WTC11 (cell line): ENCODE measurements around the gene ASPHD2. TPM values are rescaled to one million over a fixed set of nuclear protein-coding genes. Genes with fewer than 3 reads are reported as not detected.

ENCODE experiments used
- ATAC-seq: fragments of 200-7000 bp; cut with Tn5 transposase; 2 replicates; pipeline ENCODE4 v1.10.0; 2021; ENCODE audit warnings: mild to moderate bottlenecking, moderate library complexity
- CTCF ChIA-PET: fragments of 300-600 bp; sonication (Branson Sonifier 250); formaldehyde crosslinking; loops from one replicate; lab custom pipeline; 2021; ENCODE audit warnings: antibody characterized with exemption; lab: Charles Lee
- POLR2A ChIA-PET: fragments of 350-600 bp; sonication (Branson Sonifier 250); formaldehyde crosslinking; loops from one replicate; lab custom pipeline; 2021; ENCODE audit warnings: antibody characterized with exemption; lab: Charles Lee
- DNase-seq: peaks from one replicate; pipeline ENCODE4 v3.0.0; 2021; ENCODE audit warnings: low spot score
- H3K27ac Mint-ChIP-seq: 2 replicates; pipeline ENCODE4 v1.8.0; 2021; ENCODE audit warnings: mixed read lengths
- H3K27me3 Mint-ChIP-seq: 2 replicates; pipeline ENCODE4 v1.8.0; 2021; ENCODE audit warnings: low read depth, mild to moderate bottlenecking, moderate library complexity, mixed read lengths
- H3K36me3 Mint-ChIP-seq: 2 replicates; pipeline ENCODE4 v1.8.0; 2021; ENCODE audit warnings: mixed read lengths
- H3K4me1 Mint-ChIP-seq: 2 replicates; pipeline ENCODE4 v1.8.0; 2022; ENCODE audit warnings: mixed read lengths
- H3K4me3 Mint-ChIP-seq: 2 replicates; pipeline ENCODE4 v1.8.0; 2021; ENCODE audit warnings: mild to moderate bottlenecking, moderate library complexity, mixed read lengths
- H3K9me3 Mint-ChIP-seq: 2 replicates; pipeline ENCODE4 v1.8.0; 2021; ENCODE audit warnings: mixed read lengths
- IRF1 ChIP-seq: sonication (generic); formaldehyde crosslinking; IDR thresholded peaks from 2 replicates; pipeline ENCODE4 v1.8.0; 2023; ENCODE audit warnings: missing genetic modification reagents
- IRF2 ChIP-seq: sonication (generic); formaldehyde crosslinking; IDR thresholded peaks from 2 replicates; pipeline ENCODE4 v1.8.0; 2022; ENCODE audit warnings: low read depth, missing genetic modification reagents, borderline replicate concordance
- MAX ChIP-seq: sonication (generic); formaldehyde crosslinking; IDR thresholded peaks from 2 replicates; pipeline ENCODE4 v1.8.0; 2022; ENCODE audit warnings: mild to moderate bottlenecking, missing genetic modification reagents
- MXD4 ChIP-seq: fragments of 250-450 bp; sonication (Bioruptor Pico); IDR thresholded peaks from 2 replicates; pipeline ENCODE4 v1.8.0; 2021; ENCODE audit warnings: mild to moderate bottlenecking, moderate library complexity, borderline replicate concordance
- NFATC4 ChIP-seq: fragments of 250-450 bp; sonication (Bioruptor Pico); IDR thresholded peaks from 2 replicates; pipeline ENCODE4 v1.9.0; 2021; ENCODE audit warnings: mild to moderate bottlenecking
- NR2C2 ChIP-seq: sonication (generic); formaldehyde crosslinking; IDR thresholded peaks from 2 replicates; pipeline ENCODE4 v1.8.0; 2022; ENCODE audit warnings: mild to moderate bottlenecking, missing genetic modification reagents
- NR3C1 ChIP-seq: sonication (generic); formaldehyde crosslinking; conservative IDR thresholded peaks from 2 replicates; pipeline ENCODE4 v1.8.1; 2023; ENCODE audit warnings: low read depth, mild to moderate bottlenecking, missing genetic modification reagents
- PRRX2 ChIP-seq: fragments of 250-450 bp; sonication (Bioruptor Pico); IDR thresholded peaks from 2 replicates; pipeline ENCODE4 v1.8.0; 2021; ENCODE audit warnings: mild to moderate bottlenecking
- SMAD4 ChIP-seq: sonication (generic); formaldehyde crosslinking; IDR thresholded peaks from 2 replicates; pipeline ENCODE4 v1.8.0; 2022; ENCODE audit warnings: mild to moderate bottlenecking, missing genetic modification reagents
- TEAD1 ChIP-seq: sonication (generic); formaldehyde crosslinking; IDR thresholded peaks from 2 replicates; pipeline ENCODE4 v1.8.0; 2022; ENCODE audit warnings: mild to moderate bottlenecking, missing genetic modification reagents
- ZBTB21 ChIP-seq: sonication (generic); formaldehyde crosslinking; IDR thresholded peaks from 2 replicates; pipeline ENCODE4 v1.8.1; 2023; ENCODE audit warnings: mild to moderate bottlenecking, missing genetic modification reagents, borderline replicate concordance
- ZNF121 ChIP-seq: sonication (generic); formaldehyde crosslinking; IDR thresholded peaks from 2 replicates; pipeline ENCODE4 v1.8.0; 2023; ENCODE audit warnings: missing genetic modification reagents
- ZNF671 ChIP-seq: fragments of 250-450 bp; sonication (Bioruptor Pico); IDR thresholded peaks from 2 replicates; pipeline ENCODE4 v1.8.0; 2021; ENCODE audit warnings: mild to moderate bottlenecking
- total RNA-seq: library from RNA; stranded (reverse); gene quantifications from 3 replicates; pipeline ENCODE4 v1.2.3, GENCODE V29; 2021
- TF ChIP-seq, protein P1 (sequence below): sonication (generic); formaldehyde crosslinking; IDR thresholded peaks from 2 replicates; pipeline ENCODE4 v1.8.0; 2023; ENCODE audit warnings: missing genetic modification reagents, mild to moderate bottlenecking, borderline replicate concordance
- TF ChIP-seq, protein P2 (sequence below): sonication (generic); formaldehyde crosslinking; IDR thresholded peaks from 2 replicates; pipeline ENCODE4 v1.8.0; 2022; ENCODE audit warnings: missing genetic modification reagents

ASPHD2 gene
- total RNA-seq, 1 experiment from 2014 or later = 7.1 TPM

- POLR2A ChIA-PET = no interaction called here
- Mint-ChIP-seq H3K36me3 (0 out of 2 replicates have a peak, but pooled peaks cover under 1% of the 10 kb centered on the region), H3K9me3 (no peaks in the 10 kb centered on the region), H3K27ac (no peak overlapping the region), H3K4me3 (no peak overlapping the region), H3K27me3 (no peaks in the 10 kb centered on the region), H3K4me1 (peaks cover 5% of the 10 kb centered on the region)
- ATAC-seq = no peak
- TF ChIP-seq, protein P1, sequence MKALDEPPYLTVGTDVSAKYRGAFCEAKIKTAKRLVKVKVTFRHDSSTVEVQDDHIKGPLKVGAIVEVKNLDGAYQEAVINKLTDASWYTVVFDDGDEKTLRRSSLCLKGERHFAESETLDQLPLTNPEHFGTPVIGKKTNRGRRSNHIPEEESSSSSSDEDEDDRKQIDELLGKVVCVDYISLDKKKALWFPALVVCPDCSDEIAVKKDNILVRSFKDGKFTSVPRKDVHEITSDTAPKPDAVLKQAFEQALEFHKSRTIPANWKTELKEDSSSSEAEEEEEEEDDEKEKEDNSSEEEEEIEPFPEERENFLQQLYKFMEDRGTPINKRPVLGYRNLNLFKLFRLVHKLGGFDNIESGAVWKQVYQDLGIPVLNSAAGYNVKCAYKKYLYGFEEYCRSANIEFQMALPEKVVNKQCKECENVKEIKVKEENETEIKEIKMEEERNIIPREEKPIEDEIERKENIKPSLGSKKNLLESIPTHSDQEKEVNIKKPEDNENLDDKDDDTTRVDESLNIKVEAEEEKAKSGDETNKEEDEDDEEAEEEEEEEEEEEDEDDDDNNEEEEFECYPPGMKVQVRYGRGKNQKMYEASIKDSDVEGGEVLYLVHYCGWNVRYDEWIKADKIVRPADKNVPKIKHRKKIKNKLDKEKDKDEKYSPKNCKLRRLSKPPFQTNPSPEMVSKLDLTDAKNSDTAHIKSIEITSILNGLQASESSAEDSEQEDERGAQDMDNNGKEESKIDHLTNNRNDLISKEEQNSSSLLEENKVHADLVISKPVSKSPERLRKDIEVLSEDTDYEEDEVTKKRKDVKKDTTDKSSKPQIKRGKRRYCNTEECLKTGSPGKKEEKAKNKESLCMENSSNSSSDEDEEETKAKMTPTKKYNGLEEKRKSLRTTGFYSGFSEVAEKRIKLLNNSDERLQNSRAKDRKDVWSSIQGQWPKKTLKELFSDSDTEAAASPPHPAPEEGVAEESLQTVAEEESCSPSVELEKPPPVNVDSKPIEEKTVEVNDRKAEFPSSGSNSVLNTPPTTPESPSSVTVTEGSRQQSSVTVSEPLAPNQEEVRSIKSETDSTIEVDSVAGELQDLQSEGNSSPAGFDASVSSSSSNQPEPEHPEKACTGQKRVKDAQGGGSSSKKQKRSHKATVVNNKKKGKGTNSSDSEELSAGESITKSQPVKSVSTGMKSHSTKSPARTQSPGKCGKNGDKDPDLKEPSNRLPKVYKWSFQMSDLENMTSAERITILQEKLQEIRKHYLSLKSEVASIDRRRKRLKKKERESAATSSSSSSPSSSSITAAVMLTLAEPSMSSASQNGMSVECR (CRISPR knock-in tag) = no peak
- TF ChIP-seq NR3C1 (CRISPR knock-in tag) (no peak), IRF1 (no peak), NR2C2 (CRISPR knock-in tag) (no peak), ZNF121 (CRISPR knock-in tag) (no peak), ZBTB21 (CRISPR knock-in tag) (no peak), IRF2 (CRISPR knock-in tag) (no peak), MXD4 (no peak), PRRX2 (CRISPR knock-in tag) (no peak), TEAD1 (CRISPR knock-in tag) (no peak), NFATC4 (CRISPR knock-in tag) (no peak), MAX (CRISPR knock-in tag) (no peak), ZNF671 (no peak)
- TF ChIP-seq, protein P2, sequence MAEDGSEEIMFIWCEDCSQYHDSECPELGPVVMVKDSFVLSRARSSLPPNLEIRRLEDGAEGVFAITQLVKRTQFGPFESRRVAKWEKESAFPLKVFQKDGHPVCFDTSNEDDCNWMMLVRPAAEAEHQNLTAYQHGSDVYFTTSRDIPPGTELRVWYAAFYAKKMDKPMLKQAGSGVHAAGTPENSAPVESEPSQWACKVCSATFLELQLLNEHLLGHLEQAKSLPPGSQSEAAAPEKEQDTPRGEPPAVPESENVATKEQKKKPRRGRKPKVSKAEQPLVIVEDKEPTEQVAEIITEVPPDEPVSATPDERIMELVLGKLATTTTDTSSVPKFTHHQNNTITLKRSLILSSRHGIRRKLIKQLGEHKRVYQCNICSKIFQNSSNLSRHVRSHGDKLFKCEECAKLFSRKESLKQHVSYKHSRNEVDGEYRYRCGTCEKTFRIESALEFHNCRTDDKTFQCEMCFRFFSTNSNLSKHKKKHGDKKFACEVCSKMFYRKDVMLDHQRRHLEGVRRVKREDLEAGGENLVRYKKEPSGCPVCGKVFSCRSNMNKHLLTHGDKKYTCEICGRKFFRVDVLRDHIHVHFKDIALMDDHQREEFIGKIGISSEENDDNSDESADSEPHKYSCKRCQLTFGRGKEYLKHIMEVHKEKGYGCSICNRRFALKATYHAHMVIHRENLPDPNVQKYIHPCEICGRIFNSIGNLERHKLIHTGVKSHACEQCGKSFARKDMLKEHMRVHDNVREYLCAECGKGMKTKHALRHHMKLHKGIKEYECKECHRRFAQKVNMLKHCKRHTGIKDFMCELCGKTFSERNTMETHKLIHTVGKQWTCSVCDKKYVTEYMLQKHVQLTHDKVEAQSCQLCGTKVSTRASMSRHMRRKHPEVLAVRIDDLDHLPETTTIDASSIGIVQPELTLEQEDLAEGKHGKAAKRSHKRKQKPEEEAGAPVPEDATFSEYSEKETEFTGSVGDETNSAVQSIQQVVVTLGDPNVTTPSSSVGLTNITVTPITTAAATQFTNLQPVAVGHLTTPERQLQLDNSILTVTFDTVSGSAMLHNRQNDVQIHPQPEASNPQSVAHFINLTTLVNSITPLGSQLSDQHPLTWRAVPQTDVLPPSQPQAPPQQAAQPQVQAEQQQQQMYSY = no peak
- CTCF ChIA-PET = interaction anchor here (1.0 kb wide), 1 partner anchor 22 kb away, joined by 4 read pairs; no protein-coding TSS in a partner anchor
- no peak for DNase-seq
Observed at GRCh38 chr22:26439559-26439958, 10.5 kb downstream of the ASPHD2 start.

DNA sequence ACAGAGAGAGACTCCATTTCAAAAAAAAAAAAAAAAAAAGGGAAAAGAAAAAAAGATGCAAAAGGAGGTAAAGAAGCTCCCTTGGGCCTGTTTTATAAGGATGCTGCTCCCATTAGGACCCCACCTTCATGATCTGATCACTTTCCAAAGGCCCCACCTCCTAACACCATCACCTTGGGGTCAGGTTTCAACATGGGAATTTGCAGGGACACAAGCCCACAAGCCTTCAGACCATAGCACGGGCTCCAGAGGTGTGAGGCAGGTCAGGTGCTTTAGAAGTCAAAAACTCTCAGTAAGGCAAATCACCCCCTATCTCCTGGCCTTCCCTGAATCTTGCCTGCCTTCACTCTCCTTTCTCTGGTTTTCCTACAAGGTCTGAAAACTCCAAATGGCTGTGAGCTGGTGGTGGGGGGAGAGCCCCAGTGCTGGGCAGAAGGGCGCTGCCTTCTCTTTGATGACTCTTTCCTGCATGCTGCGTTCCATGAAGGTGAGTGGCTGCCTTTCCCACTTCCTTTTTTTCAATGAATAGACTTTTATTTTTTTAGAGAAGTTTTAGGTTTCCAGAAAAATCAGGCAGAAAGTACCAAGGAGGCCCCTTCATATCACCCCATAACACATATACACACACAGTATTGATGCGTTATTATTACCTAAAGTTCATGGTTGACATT lies 13.2 kb downstream of the ASPHD2 start:
- no peaks in the 10 kb centered on the region for H3K36me3 Mint-ChIP-seq
- CTCF ChIA-PET = interaction anchor here (0.6 to 1.5 kb wide), 2 partner anchors 61 to 78 kb away, joined by 4 to 8 read pairs; no protein-coding TSS in a partner anchor
- DNase-seq (no peak), ATAC-seq (peak; percentile 75)
- H3K27me3 Mint-ChIP-seq = no peaks in the 10 kb centered on the region
- H3K4me1 Mint-ChIP-seq = peaks cover 5% of the 10 kb centered on the region
- no peak overlapping the region for H3K4me3 Mint-ChIP-seq
- peak overlapping the region; percentile 88 for H3K27ac Mint-ChIP-seq
- POLR2A ChIA-PET = no interaction called here
- H3K9me3 Mint-ChIP-seq = no peaks in the 10 kb centered on the region
- TF ChIP-seq ZNF121 (CRISPR knock-in tag) (no peak), SMAD4 (CRISPR knock-in tag) (no peak)
